Thyroid gland (tissue), 4 donors: ENCODE measurements around the gene ETV6.

Source experiments
- CTCF ChIP-seq, 6 experiments: fragments of 200-600 bp in 3 of 6; fragments of 450-650 bp in 3 of 6; sonication (generic) in 3 of 6; IDR thresholded peaks; one replicate each; pipeline ENCODE4 v1.5.1; 2016 to 2019; ENCODE audit warnings: antibody characterized with exemption in 6 of 6, mild to moderate bottlenecking in 2 of 6, inconsistent platforms in 1 of 6, moderate library complexity in 1 of 6
- POLR2A ChIP-seq, 2 donors: fragments of 450-650 bp; IDR thresholded peaks; one replicate each; pipeline ENCODE4 v1.6.1; 2017; ENCODE audit warnings: antibody characterized with exemption in 2 of 2, mild to moderate bottlenecking in 2 of 2, moderate library complexity in 1 of 2

DNA sequence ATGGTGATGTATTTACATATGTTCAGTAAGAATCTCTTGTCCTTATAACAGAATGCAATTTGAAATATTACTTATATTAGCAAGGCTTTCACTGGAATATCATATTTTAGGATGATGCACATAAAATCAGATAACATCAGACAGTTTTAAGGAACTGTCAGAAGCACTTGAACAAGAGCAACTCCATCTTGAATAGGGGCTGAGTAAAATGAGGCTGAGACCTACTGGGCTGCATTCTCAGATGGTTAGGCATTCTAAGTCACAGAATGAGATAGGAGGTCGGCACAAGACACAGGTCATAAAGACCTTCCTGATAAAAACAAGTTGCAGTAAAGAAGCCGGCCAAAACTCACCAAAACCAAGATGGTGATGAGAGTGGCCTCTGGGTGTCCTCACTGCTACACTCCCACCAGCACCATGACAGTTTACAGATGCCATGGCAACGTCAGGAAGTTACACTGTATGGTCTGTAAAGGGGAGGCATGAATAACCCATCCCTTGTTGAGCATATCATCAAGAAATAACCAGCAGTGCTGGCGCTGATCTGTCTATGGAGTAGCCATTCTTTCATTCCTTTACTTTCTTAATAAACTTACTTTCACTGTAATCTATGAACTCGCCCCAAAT, 27.6 kb upstream of the ETV6 start:
- TF ChIP-seq CTCF (IDR thresholded peaks at IDR 0.05) (peak in 1 of 6 experiments; percentile 22), POLR2A (IDR thresholded peaks at IDR 0.05) (no peak)
